ENCODE data around the gene PLD1.
"Not testable (repeated sequence)": the region's sequence is repeated elsewhere in the genome, so short reads cannot be mapped to it uniquely, and the experiment has no call there.

Gene PLD1

GRCh38 chr3:171700653-171701052, 109.6 kb downstream of the PLD1 start:
- no peak for DNase-seq (ENCODE audit: low read depth in 2 of 2)

- DNase-seq (ENCODE audit: low read depth in 2 of 2): no peak
Observed at GRCh38 chr3:171700157-171700556, 110.1 kb downstream of the PLD1 start.

- no peak for DNase-seq (ENCODE audit: low read depth in 2 of 2)
Observed at GRCh38 chr3:171699601-171700000, 110.7 kb downstream of the PLD1 start.

GRCh38 chr3:171696805-171697204, 113.5 kb downstream of the PLD1 start:
- no peak for DNase-seq (ENCODE audit: low read depth in 2 of 2)

GRCh38 chr3:171695426-171695825, 114.9 kb downstream of the PLD1 start:
- no peak for DNase-seq (ENCODE audit: low read depth in 2 of 2)

- no peak for DNase-seq (ENCODE audit: low read depth in 2 of 2)
Observed at GRCh38 chr3:171694888-171695287, 115.4 kb downstream of the PLD1 start.

GRCh38 chr3:171692551-171692950, 117.7 kb downstream of the PLD1 start:
- DNase-seq (ENCODE audit: low read depth in 2 of 2): not testable (repeated sequence)

GRCh38 chr3:171691485-171691884, 118.8 kb downstream of the PLD1 start:
- no peak for DNase-seq (ENCODE audit: low read depth in 2 of 2)

- no peak for DNase-seq (ENCODE audit: low read depth in 2 of 2)
Observed at GRCh38 chr3:171690281-171690680, 120.0 kb downstream of the PLD1 start.

- DNase-seq (ENCODE audit: low read depth in 2 of 2): no peak
Observed at GRCh38 chr3:171688593-171688992, 121.7 kb downstream of the PLD1 start.

GRCh38 chr3:171688002-171688401, 122.3 kb downstream of the PLD1 start:
- DNase-seq (ENCODE audit: low read depth in 2 of 2): no peak

GRCh38 chr3:171687581-171687980, 122.7 kb downstream of the PLD1 start:
- DNase-seq (ENCODE audit: low read depth in 2 of 2): no peak

- no peak for DNase-seq (ENCODE audit: low read depth in 2 of 2)
Observed at GRCh38 chr3:171687064-171687463, 123.2 kb downstream of the PLD1 start.

- DNase-seq (ENCODE audit: low read depth in 2 of 2): no peak
Observed at GRCh38 chr3:171685116-171685895, 125.0 kb downstream of the PLD1 start.

- no peak for DNase-seq (ENCODE audit: low read depth in 2 of 2)
Observed at GRCh38 chr3:171684221-171684620, 126.1 kb downstream of the PLD1 start.

GRCh38 chr3:171682743-171683142, 127.5 kb downstream of the PLD1 start:
- no peak for DNase-seq (ENCODE audit: low read depth in 2 of 2)

- DNase-seq (ENCODE audit: low read depth in 2 of 2): no peak
Observed at GRCh38 chr3:171680726-171681411, 129.4 kb downstream of the PLD1 start.

GRCh38 chr3:171678971-171679492, 131.3 kb downstream of the PLD1 start:
- no peak for DNase-seq (ENCODE audit: low read depth in 2 of 2)

GRCh38 chr3:171677706-171678105, 132.6 kb downstream of the PLD1 start:
- no peak for DNase-seq (ENCODE audit: low read depth in 2 of 2)

- no peak for DNase-seq (ENCODE audit: low read depth in 2 of 2)
Observed at GRCh38 chr3:171676601-171677175, 133.6 kb downstream of the PLD1 start.

- no peak for DNase-seq (ENCODE audit: low read depth in 2 of 2)
Observed at GRCh38 chr3:171673951-171674350, 136.3 kb downstream of the PLD1 start.

- DNase-seq (ENCODE audit: low read depth in 2 of 2): no peak
Observed at GRCh38 chr3:171672538-171672937, 137.7 kb downstream of the PLD1 start.

GRCh38 chr3:171672124-171672523, 138.2 kb downstream of the PLD1 start:
- DNase-seq (ENCODE audit: low read depth in 2 of 2): no peak
